B cell (primary cell): ENCODE results near the gene TOB2.

ENCODE experiments used
- CTCF ChIP-seq: fragments of 200-600 bp; IDR thresholded peaks from one replicate; pipeline ENCODE4 v1.8.0; 2022; ENCODE audit warnings: antibody characterized with exemption, mild to moderate bottlenecking
- EZH2 ChIP-seq: IDR thresholded peaks from 2 replicates; pipeline ENCODE4 v1.6.1; 2012; ENCODE audit warnings: borderline replicate concordance, low read depth, mild to moderate bottlenecking, moderate library complexity, low read length; ENCODE audit not compliant: insufficient read depth, poor library complexity, severe bottlenecking

GRCh38 chr22:41446057-41446501 lies 522 bp downstream of the TOB2 start:
- no peak for TF ChIP-seq CTCF
- no peak for TF ChIP-seq EZH2
